AG04449 (cell line): Measurements from ENCODE around the gene KIF14.

Source experiments
- CTCF ChIA-PET: fragments of 350-600 bp; formaldehyde crosslinking; extraction: SDS; loops from one replicate; lab custom pipeline; 2021; ENCODE audit warnings: antibody characterized with exemption; lab: Yijun Ruan, JAX
- POLR2A ChIA-PET: fragments of 400-600, 350-600 bp; formaldehyde crosslinking; extraction: SDS; loops from one replicate; lab custom pipeline; 2020; ENCODE audit warnings: antibody characterized with exemption, inconsistent platforms; lab: Yijun Ruan, JAX
- DNase-seq: peaks from one replicate; pipeline ENCODE4 v3.0.0-alpha.2; 2010; ENCODE audit warnings: low read depth, low spot score
- H3K4me3 ChIP-seq: 2 replicates; pipeline ENCODE4 v1.5.1; 2011; ENCODE audit warnings: low read depth, mild to moderate bottlenecking, control low read depth, low read length
- TF ChIP-seq, protein P1 (sequence below): IDR thresholded peaks from one replicate; pipeline ENCODE4 v1.5.1; 2011; ENCODE audit warnings: mild to moderate bottlenecking, moderate library complexity, low read length, control low read depth, inconsistent platforms; ENCODE audit not compliant: insufficient read depth; ENCODE audit errors: missing control alignments

The KIF14 gene

DNA sequence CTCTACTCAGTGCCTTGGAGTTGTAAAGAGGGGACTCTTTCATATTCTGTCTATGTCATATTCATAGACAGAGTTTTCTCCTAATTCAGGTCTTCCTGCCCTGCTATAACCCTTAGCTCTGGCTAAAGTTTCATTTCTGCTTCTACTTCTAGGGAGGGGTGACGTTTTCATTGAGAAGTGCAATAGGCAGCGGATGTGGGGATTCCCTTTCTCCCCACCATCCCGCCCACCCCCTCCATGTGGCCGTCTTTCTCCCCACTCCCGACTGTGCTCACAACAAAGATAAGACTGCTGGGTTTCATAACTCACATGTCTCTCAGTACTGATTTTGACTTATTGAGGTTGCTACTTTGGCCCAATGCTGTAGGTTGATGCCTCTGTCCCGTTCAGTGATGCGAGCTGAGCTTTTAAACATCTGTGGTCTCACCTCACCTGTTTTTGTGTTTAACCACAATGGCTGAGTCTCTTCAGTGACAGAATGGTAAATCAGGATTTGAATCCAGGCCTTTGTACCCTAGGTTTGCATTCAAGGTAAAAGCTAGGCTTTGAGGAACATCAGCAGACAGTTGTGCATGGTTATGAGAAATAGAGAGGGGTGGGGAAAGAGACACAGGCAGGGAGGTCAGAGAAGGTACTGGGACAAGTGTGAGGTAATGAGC lies 7.8 kb upstream of the KIF14 start:
- TF ChIP-seq, protein P1, sequence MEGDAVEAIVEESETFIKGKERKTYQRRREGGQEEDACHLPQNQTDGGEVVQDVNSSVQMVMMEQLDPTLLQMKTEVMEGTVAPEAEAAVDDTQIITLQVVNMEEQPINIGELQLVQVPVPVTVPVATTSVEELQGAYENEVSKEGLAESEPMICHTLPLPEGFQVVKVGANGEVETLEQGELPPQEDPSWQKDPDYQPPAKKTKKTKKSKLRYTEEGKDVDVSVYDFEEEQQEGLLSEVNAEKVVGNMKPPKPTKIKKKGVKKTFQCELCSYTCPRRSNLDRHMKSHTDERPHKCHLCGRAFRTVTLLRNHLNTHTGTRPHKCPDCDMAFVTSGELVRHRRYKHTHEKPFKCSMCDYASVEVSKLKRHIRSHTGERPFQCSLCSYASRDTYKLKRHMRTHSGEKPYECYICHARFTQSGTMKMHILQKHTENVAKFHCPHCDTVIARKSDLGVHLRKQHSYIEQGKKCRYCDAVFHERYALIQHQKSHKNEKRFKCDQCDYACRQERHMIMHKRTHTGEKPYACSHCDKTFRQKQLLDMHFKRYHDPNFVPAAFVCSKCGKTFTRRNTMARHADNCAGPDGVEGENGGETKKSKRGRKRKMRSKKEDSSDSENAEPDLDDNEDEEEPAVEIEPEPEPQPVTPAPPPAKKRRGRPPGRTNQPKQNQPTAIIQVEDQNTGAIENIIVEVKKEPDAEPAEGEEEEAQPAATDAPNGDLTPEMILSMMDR, result no peak
- DNase-seq, result no peak
- CTCF ChIA-PET, result interaction anchor here (0.7 to 1.7 kb wide), 3 partner anchors 174 to 209 kb away, joined by 3 to 8 read pairs (median 3); no protein-coding TSS in a partner anchor
- POLR2A ChIA-PET, result interaction anchor here (0.7 kb wide), 1 partner anchor 245 kb away, joined by 4 read pairs; no protein-coding TSS in a partner anchor
- no peak overlapping the region for H3K4me3 ChIP-seq

DNA sequence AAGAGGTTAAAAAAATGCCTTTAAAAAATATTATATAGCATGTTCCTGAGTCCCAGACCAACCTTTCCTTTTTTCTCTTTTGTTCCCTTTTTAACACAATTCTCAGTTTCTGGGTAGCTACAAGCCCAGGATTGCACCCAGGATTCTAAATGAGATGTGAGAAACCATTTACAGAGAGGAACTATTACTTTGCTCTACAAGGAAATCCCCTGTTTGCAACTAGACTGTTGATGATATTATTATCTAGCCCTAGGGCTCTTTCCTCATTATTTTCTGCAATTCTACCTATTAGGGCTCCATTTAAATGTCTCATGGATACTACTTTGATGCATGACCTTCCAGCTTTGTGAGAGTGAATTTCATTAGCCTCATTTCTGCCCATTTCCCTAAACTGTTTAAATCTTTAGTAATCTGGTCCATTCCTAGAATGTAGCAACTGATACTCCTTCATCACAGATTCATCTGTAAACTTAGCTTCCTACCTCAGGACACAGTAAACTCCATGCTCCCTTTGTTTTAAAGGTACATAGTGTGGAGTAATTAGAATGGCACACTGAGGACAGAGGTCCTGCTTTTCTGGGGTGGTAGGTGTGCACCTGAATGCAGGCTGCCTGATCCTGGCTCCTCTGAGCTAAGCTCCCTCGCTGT lies 7.1 kb upstream of the KIF14 start:
- POLR2A ChIA-PET, result interaction anchor here (0.7 kb wide), 1 partner anchor 246 kb away, joined by 4 read pairs; no protein-coding TSS in a partner anchor
- CTCF ChIA-PET, result interaction anchor here (0.7 to 1.7 kb wide), 5 partner anchors 16 to 210 kb away, joined by 3 to 8 read pairs (median 5); no protein-coding TSS in a partner anchor

DNA sequence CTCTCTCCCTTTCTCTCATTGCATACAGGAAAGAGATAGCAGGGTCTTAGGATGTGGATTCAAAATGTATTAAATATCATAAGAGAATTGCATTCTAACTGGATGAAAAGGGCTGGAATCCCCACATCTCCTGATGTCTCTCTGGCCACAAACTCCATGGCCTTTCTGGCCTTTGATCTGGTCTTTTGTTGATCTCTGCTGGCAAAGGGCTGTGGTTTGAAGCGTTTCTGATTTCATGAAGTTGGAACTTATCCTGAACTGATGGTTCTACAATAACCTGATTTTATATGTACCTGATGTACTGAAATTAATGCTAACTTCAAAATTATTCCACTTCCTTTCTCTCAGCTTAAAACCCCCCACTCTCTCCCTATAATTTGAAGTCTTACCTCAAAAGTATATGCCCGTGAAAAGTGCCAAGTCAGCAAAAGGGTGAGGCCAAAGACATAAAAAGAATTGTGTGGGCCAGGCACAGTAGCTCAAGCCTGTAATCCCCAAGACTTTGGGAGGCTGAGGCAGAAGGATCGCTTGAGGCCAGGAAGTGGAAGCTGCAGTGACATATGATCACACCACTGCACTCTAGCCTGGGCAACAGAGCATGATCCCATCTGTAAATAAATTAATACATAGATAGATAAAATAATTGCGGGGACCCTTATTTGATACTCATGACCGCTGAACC lies 6.4 kb upstream of the KIF14 start:
- CTCF ChIA-PET, result interaction anchor here (0.9 to 9.9 kb wide), 3 partner anchors 15 to 211 kb away, joined by 5 to 167 read pairs (median 5); no protein-coding TSS in a partner anchor
- H3K4me3 ChIP-seq, result no peak overlapping the region

More for the DNA sequence above, 7.1 kb upstream of the KIF14 start:
- TF ChIP-seq, protein P1, result no peak
- no peak overlapping the region for H3K4me3 ChIP-seq
- no peak for DNase-seq

DNA sequence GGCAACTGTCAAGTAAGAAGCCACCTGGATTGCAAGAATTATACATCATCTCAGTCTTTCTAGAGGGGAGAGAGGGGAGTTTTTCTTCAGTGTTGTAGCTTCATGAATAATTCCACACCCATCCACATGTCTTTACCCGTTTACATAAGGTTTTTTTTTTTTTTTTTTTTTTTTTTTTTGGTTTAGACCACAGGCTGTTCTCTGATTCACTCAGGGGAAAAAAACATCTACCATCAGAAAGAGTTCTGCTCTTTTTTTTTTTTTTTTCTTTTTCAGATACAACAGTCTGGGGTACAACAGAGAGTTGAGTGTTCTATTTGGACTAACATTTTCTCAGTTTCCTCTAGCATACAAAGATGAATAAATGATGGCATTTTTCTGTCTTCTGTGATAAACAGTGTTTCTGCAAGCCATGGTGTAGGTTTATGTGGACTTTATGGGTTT lies 4.9 kb upstream of the KIF14 start:
- ChIA-PET POLR2A (no interaction called here), CTCF (interaction anchor here (0.9 to 9.9 kb wide), 6 partner anchors 143 to 346 kb away, joined by 3 to 167 read pairs (median 35); no protein-coding TSS in a partner anchor)
- H3K4me3 ChIP-seq, result no peak overlapping the region
- no peak for DNase-seq
- TF ChIP-seq, protein P1, result no peak

More for the DNA sequence above, 6.4 kb upstream of the KIF14 start:
- POLR2A ChIA-PET, result no interaction called here
- TF ChIP-seq, protein P1, result no peak
- DNase-seq, result no peak

- no peak for DNase-seq
Observed at GRCh38 chr1:200624679-200625335, 4.3 kb upstream of the KIF14 start.

More at GRCh38 chr1:200624679-200625335, 4.3 kb upstream of the KIF14 start:
- no peak overlapping the region for H3K4me3 ChIP-seq
- CTCF ChIA-PET, result interaction anchor here (0.9 to 9.9 kb wide), 7 partner anchors 11 to 347 kb away, joined by 3 to 167 read pairs (median 52); no protein-coding TSS in a partner anchor
- POLR2A ChIA-PET, result no interaction called here
- TF ChIP-seq, protein P1, result no peak
